ENCODE measurements around the gene RABGAP1.

The RABGAP1 gene

GRCh38 chr9:123049589-123050222, 108.9 kb downstream of the RABGAP1 start:
- no peak for DNase-seq

GRCh38 chr9:123053046-123053445, 112.2 kb downstream of the RABGAP1 start:
- no peak for DNase-seq

DNA sequence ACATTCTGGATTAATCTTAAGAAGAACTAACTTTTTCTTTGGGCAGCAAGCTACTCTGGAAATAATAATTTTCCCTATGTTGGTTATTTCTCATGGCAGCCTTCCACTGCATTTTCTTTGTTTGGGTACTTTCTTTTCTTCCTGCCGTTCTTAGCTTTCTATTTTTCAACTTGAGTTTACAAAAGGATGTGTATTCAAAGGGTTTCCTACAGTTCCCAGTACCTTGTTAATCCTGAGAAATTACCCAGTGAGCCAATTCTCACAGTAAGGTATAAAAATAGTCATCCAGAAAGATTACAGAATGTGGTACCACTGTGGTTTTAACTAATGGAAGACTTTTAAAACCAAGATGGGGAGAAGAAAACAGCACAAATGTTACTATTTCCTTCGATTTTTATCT, 112.9 kb downstream of the RABGAP1 start:
- DNase-seq = no peak

GRCh38 chr9:123058834-123059233, 118.0 kb downstream of the RABGAP1 start:
- no peak for DNase-seq

DNA sequence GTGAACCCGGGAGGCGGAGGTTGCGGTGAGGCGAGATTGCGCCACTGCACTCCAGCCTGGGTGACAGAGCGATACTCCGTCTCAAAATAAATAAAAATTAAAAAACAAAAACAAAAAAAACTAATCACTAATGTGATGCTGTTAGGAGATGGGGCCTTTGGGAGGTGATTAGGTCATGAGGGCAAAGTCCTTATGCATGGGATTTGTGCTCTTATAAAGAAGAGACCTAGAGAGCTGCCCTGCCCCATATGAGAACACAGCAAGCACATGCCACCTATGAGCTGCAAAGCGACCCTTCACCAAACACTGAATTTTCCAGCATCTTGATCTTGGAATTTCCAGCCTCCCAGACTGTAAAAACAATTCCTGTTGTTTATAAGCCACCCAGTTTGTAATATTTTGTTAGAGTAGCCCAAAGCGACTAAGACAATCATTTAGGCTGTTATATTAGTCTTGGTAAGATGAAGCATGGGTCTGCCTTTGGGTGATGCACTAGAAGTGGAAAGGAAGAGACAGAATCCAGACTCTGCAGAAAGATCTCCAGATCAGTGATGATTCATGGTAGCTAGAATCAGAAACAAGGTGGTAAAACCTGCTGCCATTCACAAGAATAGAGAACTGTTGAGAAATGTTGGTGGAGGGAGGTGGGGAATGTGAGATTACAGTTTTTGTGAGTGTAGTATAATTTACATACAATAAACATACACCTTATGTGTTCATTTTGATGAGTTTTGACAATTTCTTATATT, 118.8 kb downstream of the RABGAP1 start:
- no peak for DNase-seq

- DNase-seq = no peak
Measured at GRCh38 chr9:123061216-123061615, 120.4 kb downstream of the RABGAP1 start.

DNA sequence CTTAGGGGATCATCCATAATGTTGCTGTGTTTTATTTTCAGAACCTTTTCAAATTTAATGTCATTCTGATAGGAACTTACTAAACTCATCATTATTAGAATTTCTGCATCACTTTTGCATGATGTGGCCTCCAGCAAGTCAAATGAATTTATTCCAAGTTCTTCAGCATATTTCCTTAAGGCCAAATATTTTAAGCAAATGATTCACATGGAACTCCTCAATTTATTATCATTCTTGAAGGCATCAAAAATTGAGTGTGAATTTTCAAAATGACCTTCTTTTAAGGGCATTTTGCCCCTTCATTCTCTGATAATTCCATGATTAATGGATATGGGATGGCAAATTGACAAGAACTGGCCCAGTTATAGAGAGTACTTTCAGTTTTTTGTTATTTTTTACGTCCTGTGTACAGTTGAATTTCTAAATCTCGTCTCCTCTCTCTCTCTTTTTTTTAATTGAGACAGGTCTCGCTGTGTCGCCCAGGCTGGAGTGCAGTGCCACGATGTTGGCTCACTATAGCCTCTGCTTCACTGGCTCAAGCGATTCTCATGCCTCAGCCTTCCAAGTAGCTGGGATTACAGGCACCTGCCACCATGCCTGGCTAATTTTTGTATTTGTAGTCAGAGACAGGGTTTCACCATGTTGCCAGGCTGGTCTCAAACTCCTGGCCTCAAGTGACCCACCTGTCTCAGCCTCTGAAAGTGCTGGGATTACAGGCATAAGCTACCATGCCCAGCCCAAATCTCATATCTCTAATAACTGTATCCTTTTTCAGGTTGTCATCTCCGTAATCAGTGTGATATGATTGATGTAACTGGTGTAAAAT, 121.7 kb downstream of the RABGAP1 start:
- no peak for DNase-seq

GRCh38 chr9:123063177-123063598, 122.4 kb downstream of the RABGAP1 start:
- DNase-seq = no peak

- no peak for DNase-seq
Measured at GRCh38 chr9:123063896-123064295, 123.1 kb downstream of the RABGAP1 start.

DNA sequence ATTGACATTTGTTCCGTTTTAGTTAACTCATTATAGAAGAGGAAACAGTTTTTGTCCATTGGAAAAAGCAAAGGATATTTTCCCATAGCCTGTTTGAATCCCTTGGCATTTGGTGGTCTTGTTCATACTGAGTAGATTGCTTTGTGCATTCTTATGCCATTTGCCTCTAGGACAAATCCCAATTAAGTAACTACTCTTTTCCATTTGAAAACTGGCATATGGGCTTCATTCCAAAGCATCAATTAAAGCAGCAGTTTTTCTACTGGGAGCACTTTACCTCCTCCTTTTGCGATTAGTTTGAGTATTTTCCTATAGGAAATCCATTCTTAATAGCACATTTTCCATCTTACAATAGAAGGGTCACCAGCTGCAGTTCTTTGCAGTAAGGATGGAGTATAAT, 123.9 kb downstream of the RABGAP1 start:
- no peak for DNase-seq

DNA sequence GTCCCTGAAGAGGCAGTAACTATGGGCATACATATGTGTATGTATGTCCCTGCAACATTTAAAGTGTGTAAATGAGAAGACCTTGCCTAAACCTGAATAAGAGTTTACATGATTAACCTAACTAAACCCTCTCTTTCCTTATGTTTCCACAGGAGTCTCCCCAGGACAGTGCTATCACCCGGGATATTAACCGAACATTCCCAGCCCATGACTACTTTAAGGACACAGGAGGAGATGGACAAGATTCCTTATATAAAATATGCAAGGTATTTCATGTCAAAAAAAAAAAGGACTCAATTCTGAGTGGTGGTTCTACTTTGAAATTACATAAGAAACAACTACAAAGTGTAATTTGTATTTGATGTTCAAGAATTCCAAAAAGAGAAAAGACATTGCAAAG, 124.4 kb downstream of the RABGAP1 start:
- DNase-seq = no peak

- no peak for DNase-seq
Measured at GRCh38 chr9:123067136-123067535, 126.3 kb downstream of the RABGAP1 start.

GRCh38 chr9:123069010-123069481, 128.2 kb downstream of the RABGAP1 start:
- no peak for DNase-seq

DNA sequence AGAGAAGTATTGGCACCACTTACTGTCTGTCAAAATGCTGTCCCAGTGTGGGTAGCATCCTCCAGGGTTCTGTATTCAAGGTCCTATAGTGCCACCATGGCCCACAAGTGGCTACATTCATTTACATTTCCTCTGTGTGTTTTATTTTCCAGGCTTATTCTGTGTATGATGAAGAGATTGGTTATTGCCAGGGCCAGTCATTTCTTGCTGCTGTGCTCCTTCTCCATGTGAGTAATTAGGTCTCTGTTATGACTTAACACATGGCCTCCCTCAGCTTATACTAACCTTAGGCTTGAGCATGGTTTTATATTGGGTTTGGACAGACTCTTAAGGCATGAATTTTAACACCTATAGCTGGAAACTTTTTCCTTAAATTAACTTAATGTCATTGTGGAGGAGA, 129.4 kb downstream of the RABGAP1 start:
- DNase-seq = no peak

DNA sequence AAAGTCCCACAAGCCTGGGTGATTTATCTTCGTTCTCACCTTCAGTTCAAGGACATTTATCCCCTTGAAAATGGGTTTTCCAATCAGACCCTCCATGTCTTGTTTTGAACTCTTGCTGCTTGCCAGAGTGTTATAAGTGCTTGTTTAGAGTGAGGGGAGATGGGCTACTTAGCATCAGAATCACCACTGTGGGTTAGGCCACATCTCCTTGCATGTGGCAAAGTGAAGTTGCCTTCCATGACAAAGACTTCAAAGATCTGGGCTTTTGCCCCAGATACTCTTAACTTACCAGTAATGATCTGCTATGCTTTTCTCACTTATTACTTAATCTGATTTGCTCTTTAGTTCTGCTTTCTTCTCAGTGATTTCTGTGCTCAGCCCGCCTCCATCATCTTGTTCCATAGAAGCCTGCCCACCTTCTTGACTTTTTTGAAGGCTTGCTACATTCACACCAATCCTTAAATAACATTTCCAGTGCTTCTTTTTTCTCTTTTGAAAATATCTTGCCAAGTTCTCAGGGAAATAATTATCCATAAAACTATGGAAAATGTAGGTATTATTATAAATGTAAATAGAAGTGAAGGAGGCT, 131.7 kb downstream of the RABGAP1 start:
- DNase-seq = no peak

- DNase-seq = no peak
Measured at GRCh38 chr9:123073441-123073840, 132.6 kb downstream of the RABGAP1 start.

DNA sequence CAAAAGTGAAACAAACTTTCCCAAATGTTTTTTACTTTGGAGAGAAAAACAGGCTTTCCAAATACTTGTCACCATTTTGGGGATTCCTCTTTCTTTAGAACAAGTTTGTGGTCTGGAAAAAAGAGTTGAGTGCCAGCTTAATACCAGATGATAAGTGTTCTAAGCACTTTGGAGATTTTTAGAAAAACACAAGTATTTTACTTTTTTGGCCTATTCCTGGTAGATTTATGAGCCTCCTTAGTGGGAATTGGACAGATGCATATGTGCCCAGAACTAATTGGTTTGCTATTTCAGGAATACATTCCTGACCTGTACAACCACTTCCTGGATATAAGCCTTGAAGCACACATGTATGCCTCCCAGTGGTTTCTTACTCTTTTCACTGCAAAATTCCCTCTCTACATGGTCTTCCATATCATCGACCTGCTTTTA, 133.2 kb downstream of the RABGAP1 start:
- DNase-seq = no peak

- no peak for DNase-seq
Measured at GRCh38 chr9:123074628-123075027, 133.8 kb downstream of the RABGAP1 start.

DNA sequence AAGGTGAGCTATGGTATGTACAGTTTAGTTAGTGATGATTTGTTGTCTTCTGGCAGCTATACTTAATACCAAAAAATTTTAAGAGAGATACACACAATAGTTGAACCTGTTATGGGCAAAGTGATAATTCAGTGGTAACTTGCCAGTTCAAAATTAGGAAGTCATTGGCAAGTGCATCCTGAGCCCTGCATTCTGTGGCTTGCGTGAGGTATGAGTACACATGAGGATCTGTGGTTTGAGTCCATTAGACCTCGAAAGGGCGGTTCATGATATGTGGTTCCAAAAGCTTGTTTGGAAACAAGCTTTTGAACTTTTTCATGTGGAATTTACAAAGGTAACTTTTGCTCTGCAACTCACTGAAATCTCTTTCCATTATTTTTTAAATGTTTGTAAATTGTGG, 139.6 kb downstream of the RABGAP1 start:
- no peak for DNase-seq

DNA sequence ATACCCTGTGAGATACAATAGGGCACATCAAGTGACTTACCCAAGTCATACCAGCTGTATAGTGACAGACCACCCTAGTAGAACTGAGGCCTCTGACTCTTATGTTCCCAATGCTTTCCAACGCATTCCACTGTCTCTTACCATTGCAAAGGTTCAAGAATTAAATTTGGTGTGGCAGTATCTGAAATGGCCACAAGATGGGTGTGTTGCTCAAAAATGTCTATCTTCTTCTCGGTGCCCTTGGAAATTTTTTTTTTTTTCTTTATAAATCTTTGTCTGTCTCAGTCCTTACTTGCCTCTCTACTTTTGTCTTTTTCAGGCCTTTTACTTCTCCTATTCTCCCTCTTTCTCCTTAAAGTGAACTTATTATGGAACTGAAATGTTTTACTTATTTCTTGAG, 141.0 kb downstream of the RABGAP1 start:
- DNase-seq = no peak

DNA sequence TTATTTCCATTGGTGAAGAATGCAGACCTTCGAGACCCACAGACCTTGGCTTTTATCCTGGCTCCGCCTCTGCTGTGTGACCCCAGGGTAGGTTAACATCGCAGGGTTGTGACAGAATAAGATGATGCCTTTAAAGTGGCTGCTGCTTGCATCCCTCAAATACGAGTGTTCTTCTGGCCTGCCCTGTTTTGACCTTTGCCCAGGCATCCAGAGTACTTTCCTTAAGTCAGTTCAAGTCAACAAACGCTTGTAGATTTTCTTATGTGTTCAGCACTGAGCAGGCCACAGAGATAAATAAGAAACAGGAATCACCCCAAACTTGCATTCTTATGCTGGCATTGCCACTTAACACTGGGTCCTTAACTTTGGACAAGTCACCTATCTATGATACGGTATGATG, 142.9 kb downstream of the RABGAP1 start:
- no peak for DNase-seq

DNA sequence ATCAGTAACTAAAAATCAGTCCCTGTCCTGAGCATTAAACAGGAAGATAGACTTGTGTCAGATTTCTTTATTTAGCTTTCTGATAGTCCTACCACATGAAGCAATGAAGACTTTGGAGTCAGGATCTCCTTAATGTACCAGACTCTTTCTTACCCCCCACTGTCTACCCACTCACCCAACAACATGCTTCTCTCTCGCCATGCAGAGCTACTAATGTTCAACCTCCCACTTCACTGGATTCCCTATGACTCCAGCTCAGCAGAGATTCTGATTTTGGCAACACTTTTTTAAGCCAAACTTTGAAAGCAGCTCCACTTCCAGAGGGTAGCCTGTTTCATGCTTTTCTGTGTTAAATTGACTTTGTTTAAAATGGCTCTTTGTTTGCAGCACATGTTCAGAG, 143.4 kb downstream of the RABGAP1 start:
- DNase-seq = no peak

DNA sequence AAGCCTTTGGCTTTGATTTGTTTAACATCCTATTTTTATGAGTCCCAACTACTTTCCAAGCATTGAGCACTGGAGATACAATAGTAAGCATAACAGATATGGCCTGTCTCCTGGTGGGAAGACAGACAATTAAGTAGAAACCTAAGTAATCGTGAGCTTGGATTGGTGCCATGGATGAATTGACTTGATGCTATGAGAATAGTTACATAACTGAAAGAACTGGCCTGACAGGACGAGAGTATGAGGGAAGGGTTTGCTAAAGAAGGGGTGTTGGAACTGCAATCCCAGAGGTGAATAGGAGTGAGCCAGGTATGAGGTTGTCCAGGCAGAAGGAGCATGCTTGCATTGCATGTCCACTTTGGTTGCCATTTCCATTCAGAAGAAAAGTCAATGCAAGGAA, 145.1 kb downstream of the RABGAP1 start:
- DNase-seq = no peak

Measured in stimulated activated CD4-positive, alpha-beta T cell treated with anti-CD3 and anti-CD28 coated beads, Interleukin-4, amount 100 ng/mL, for 1 hour (primary cell).